OCI-LY3 (cell line): ENCODE data around the gene AKAP5.

Experiments
- CTCF ChIP-seq: fragments of 200-600, 300-600 bp; sonication (generic); IDR thresholded peaks from 2 replicates; pipeline ENCODE4 v1.5.1; 2014; ENCODE audit warnings: antibody characterized with exemption, low read length, low read depth
- EZH2phosphoT487 ChIP-seq: fragments of 200-600 bp; shearing (Covaris generic); IDR thresholded peaks from 2 replicates; pipeline ENCODE4 v1.6.1; 2018; ENCODE audit warnings: antibody characterized with exemption, mixed run types, low read depth

- TF ChIP-seq CTCF (no peak), EZH2phosphoT487 (no peak)
Observed at GRCh38 chr14:64444140-64444539, 21.2 kb upstream of the AKAP5 start.
